ENCODE results near the gene LYSET. TPM values are rescaled to one million over a fixed set of nuclear protein-coding genes. Genes with fewer than 3 reads are reported as not detected.

Gene LYSET
- total RNA-seq, 1 donor = 10.1 TPM

DNA sequence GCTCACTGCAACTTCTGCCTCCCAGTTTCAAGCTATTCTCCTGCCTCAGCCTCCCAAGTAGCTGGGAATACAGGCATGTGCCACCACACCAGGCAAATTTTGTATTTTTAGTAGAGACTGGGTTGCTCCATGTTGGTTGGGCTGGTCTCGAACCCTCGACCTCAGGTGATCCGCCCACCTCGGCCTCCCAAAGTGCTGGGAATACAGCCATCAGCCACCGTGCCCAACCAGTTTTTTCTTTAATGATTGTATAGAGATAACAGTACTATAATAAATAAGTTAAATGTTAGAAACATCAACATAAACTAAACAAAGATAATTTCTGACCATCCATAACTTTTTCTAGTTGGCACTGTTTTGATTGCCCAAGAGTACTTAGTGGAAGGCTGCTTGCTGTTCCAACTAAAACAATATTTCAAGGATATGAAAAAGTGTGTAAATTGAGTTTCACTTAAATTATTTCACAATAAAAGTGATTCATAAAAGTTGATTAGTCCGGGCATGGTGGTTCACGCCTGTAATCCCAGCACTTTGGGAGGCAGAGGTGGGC, 16.1 kb downstream of the LYSET start:
- no peak for TF ChIP-seq CTCF (IDR thresholded peaks at IDR 0.05; ENCODE audit: extremely low read depth, low read depth, low read length)
- Histone ChIP-seq H3K4me2 (ENCODE audit: insufficient read depth, low read length) (no peak overlapping the region), H3K79me2 (ENCODE audit: insufficient read depth, low read length) (peaks cover 27% of the 10 kb centered on the region), H3K4me3 (ENCODE audit: insufficient read depth, low read length) (no peak overlapping the region), H3K9me3 (ENCODE audit: low read depth, low read length) (no peaks in the 10 kb centered on the region), H3K4me1 (ENCODE audit: insufficient read depth, low read length) (peaks cover 8% of the 10 kb centered on the region), H2AFZ (ENCODE audit: low read length) (no peak overlapping the region), H3K27me3 (ENCODE audit: insufficient read depth, low read length) (no peaks in the 10 kb centered on the region), H3K27ac (ENCODE audit: low read depth, low read length) (no peak overlapping the region), H3K36me3 (ENCODE audit: insufficient read depth, low read length) (no peaks in the 10 kb centered on the region), H4K20me1 (ENCODE audit: insufficient read depth, low read length) (no peaks in the 10 kb centered on the region)
- DNase-seq (ENCODE audit: insufficient read length, low spot score, missing footprints) = no peak

- no peaks in the 10 kb centered on the region for H3K36me3 ChIP-seq (ENCODE audit: insufficient read depth, low read length)
- DNase-seq (ENCODE audit: insufficient read length, low spot score, missing footprints) = peak; percentile 95
- peak; percentile 12 for TF ChIP-seq CTCF (IDR thresholded peaks at IDR 0.05; ENCODE audit: extremely low read depth, low read depth, low read length)
Measured at GRCh38 chr14:93206793-93207467, 21.8 kb downstream of the LYSET start, which contains the start of the genes GON7 and UBR7. Gene GON7, minus strand, starts transcription at chr14:93207065. Its CDS starts 28 bp downstream, at chr14:93207037. Gene UBR7, plus strand, starts transcription at chr14:93207256. Its CDS starts 36 bp downstream, at chr14:93207292.

DNA sequence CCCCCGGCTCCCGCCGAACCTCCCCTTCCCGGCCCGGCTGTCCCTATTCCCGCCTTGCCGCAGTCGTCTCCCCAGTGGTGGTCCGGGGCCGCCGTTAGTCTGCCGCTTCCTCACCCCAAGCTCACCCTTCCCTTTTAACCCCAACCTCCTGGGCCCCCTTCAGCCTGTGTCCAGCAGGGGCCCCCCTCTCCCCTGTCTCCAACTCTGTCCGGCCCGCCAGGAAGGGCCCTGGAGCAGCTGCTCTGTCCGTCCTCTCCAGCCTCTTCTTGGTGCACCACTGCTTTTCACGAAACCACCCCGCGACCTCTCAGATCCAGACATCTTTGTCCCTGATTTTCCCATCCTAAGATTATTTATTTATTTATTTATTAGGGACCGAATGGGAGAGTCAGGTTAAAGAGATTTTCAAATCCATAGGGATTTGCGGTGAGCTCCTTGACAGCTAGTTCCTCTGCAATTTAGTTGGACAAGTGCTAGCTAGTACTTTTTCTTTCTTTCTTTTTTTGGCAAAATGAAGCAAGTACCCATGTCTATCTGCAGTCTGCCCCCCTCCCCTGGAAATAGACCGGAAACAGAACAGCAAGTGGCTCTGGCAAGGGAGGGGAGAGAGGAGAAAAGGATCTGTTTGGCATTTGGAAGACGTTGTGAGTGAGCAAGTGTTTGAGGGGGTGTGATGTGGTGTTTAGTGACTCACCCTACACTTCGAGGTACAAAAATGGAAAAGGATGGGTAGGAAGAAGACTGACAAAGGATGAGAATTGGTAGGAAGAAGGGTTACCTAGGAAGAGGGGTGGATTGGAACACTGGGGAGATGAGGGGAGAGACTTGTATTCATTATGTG, 22.6 kb downstream of the LYSET start:
- peak overlapping the region; percentile 79 for H3K4me2 ChIP-seq (ENCODE audit: insufficient read depth, low read length)
- H3K79me2 ChIP-seq (ENCODE audit: insufficient read depth, low read length) = peaks cover 50% of the 10 kb centered on the region
- H3K36me3 ChIP-seq (ENCODE audit: insufficient read depth, low read length) = peaks cover 7% of the 10 kb centered on the region
- H3K4me3 ChIP-seq (ENCODE audit: insufficient read depth, low read length) = peak overlapping the region; percentile 99
- TF ChIP-seq CTCF (IDR thresholded peaks at IDR 0.05; ENCODE audit: extremely low read depth, low read depth, low read length) = peak; percentile 39
- H2AFZ ChIP-seq (ENCODE audit: low read length) = peak overlapping the region; percentile 93
- H4K20me1 ChIP-seq (ENCODE audit: insufficient read depth, low read length) = no peaks in the 10 kb centered on the region
- H3K27me3 ChIP-seq (ENCODE audit: insufficient read depth, low read length) = no peaks in the 10 kb centered on the region
- peak overlapping the region; percentile 80 for H3K27ac ChIP-seq (ENCODE audit: low read depth, low read length)
- H3K9me3 ChIP-seq (ENCODE audit: low read depth, low read length) = no peaks in the 10 kb centered on the region
- DNase-seq (ENCODE audit: insufficient read length, low spot score, missing footprints) = peak; percentile 86
- peaks cover 20% of the 10 kb centered on the region for H3K4me1 ChIP-seq (ENCODE audit: insufficient read depth, low read length)

More at GRCh38 chr14:93206793-93207467, 21.8 kb downstream of the LYSET start, which contains the start of the genes GON7 and UBR7:
- peak within 1 kb of the TSS; percentile 99 for H3K4me3 ChIP-seq (ENCODE audit: insufficient read depth, low read length)
- no peaks in the 10 kb centered on the region for H3K27me3 ChIP-seq (ENCODE audit: insufficient read depth, low read length)
- H3K79me2 ChIP-seq (ENCODE audit: insufficient read depth, low read length) = peaks cover 50% of the 10 kb centered on the region
- peak within 1 kb of the TSS; percentile 79 for H3K4me2 ChIP-seq (ENCODE audit: insufficient read depth, low read length)
- H3K9me3 ChIP-seq (ENCODE audit: low read depth, low read length) = no peaks in the 10 kb centered on the region
- H3K4me1 ChIP-seq (ENCODE audit: insufficient read depth, low read length) = peaks cover 20% of the 10 kb centered on the region
- peak within 1 kb of the TSS; percentile 80 for H3K27ac ChIP-seq (ENCODE audit: low read depth, low read length)
- peak within 1 kb of the TSS; percentile 95 for H2AFZ ChIP-seq (ENCODE audit: low read length)
- H4K20me1 ChIP-seq (ENCODE audit: insufficient read depth, low read length) = no peaks in the 10 kb centered on the region
